ENCODE results near the gene NADSYN1.

DNA sequence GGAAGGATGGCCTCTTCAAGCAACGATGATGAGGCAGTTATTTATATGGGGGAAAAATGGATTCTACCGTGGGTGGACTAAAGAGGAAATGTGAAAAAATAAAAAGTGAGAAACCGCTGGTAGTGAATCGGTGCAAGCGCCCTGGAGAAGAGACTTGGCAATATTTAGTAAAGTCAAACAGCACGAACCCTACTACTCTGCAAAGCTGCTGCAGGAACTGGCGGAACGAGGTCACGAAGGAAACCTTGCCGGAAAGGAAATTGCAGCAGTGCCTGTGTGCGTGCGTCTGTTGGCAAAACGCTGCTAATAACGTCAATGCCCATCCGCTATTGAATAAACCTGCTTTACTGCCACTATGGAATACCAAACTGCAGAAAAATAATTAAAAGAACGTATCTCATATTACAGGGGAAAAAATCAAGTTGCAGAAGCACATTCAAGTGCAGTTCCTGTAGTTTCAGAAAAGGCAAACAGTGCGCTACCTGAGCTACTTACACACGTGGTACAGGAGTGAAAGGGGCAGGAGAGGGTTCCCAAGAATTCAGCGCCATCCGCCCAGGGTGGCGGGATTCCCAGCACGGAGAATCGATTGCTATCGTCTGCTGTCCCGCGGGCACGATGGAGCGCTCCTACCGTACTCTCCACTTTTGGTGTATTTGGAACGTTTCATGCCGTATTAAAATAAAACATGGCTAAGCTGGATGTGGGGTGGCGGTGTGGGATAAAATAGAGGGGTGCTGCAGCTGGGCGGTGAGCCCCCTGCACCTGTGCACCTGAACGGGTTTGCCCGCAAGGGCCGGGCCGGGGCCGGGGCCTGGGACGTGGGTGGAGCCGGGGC is 585 bp upstream of the NADSYN1 start:
- TF ChIP-seq CTCF (IDR thresholded peaks at IDR 0.05) (no peak), POLR2A (IDR thresholded peaks at IDR 0.05) (no peak)
